22Rv1 (cell line): ENCODE results near the gene TFG.

ENCODE experiments used
- CTCF ChIP-seq: fragments of 450-650 bp; IDR thresholded peaks from 2 replicates; pipeline ENCODE4 v1.5.1; 2017; ENCODE audit warnings: mild to moderate bottlenecking
- ZFX ChIP-seq: fragments of 450-650 bp; IDR thresholded peaks from 2 replicates; pipeline ENCODE4 v1.6.1; 2017; ENCODE audit warnings: antibody characterized with exemption, borderline replicate concordance

- TF ChIP-seq CTCF (no peak), ZFX (no peak)
Measured at GRCh38 chr3:100740207-100740606, 30.9 kb downstream of the TFG start.
